Mesodermal cell (in vitro differentiated cells): ENCODE measurements around the gene IL17RD.

Experiments
- H3K27ac ChIP-seq: 2 replicates; pipeline ENCODE4 v1.7.0; 2013; ENCODE audit warnings: mild to moderate bottlenecking, low read depth, low read length, moderate library complexity; ENCODE audit not compliant: severe bottlenecking
- H3K36me3 ChIP-seq: 2 replicates; pipeline ENCODE4 v1.7.1; 2013; ENCODE audit warnings: mild to moderate bottlenecking, low read length, moderate library complexity; ENCODE audit not compliant: control insufficient read depth, insufficient read depth
- H3K4me1 ChIP-seq: one replicate; pipeline ENCODE4 v1.7.1; 2013; ENCODE audit warnings: mild to moderate bottlenecking, low read length; ENCODE audit not compliant: insufficient read depth, control insufficient read depth, poor library complexity, severe bottlenecking
- H3K4me3 ChIP-seq: 2 replicates; pipeline ENCODE4 v1.7.0; 2013; ENCODE audit warnings: low read length, control low read depth, mild to moderate bottlenecking; ENCODE audit not compliant: insufficient read depth, poor library complexity, severe bottlenecking; ENCODE audit errors: extremely low read depth
- H3K9me3 ChIP-seq: 2 replicates; pipeline ENCODE4 v1.7.1; 2013; ENCODE audit warnings: mild to moderate bottlenecking, low read length, moderate library complexity; ENCODE audit not compliant: control insufficient read depth
- WGBS, 2 experiments: methylation state at CpG; one replicate each; pipeline ENCODE4 v1.1.5; 2013; ENCODE audit warnings: missing lambda C conversion rate in 2 of 2; ENCODE audit not compliant: insufficient coverage in 2 of 2; 5-methylcytosine and 5-hydroxymethylcytosine counted together

Gene IL17RD

GRCh38 chr3:57110214-57110613 is 54.9 kb downstream of the IL17RD start:
- peaks cover 15% of the 10 kb centered on the region for H3K4me1 ChIP-seq
- peaks cover 67% of the 10 kb centered on the region for H3K36me3 ChIP-seq
- H3K9me3 ChIP-seq: no peaks in the 10 kb centered on the region
- no peak overlapping the region for H3K4me3 ChIP-seq
- H3K27ac ChIP-seq: no peak overlapping the region
- WGBS, 2 experiments: 90 to 96% methylated on average over 4 of the region's 4 CpGs

- H3K27ac ChIP-seq: no peak overlapping the region
- peaks cover 68% of the 10 kb centered on the region for H3K36me3 ChIP-seq
- no peaks in the 10 kb centered on the region for H3K9me3 ChIP-seq
- peaks cover 15% of the 10 kb centered on the region for H3K4me1 ChIP-seq
- H3K4me3 ChIP-seq: no peak overlapping the region
- 91 to 93% methylated on average over 11 to 13 of the region's 15 CpGs for WGBS, 2 experiments
Measured at GRCh38 chr3:57109437-57110199, 55.5 kb downstream of the IL17RD start.

- no peaks in the 10 kb centered on the region for H3K9me3 ChIP-seq
- peaks cover 66% of the 10 kb centered on the region for H3K36me3 ChIP-seq
- H3K4me1 ChIP-seq: peaks cover 15% of the 10 kb centered on the region
- H3K4me3 ChIP-seq: no peak overlapping the region
- no peak overlapping the region for H3K27ac ChIP-seq
- WGBS, 2 experiments: 93 to 97% methylated on average over 7 of the region's 8 CpGs
Measured at GRCh38 chr3:57108684-57109083, 56.5 kb downstream of the IL17RD start.

GRCh38 chr3:57105585-57105984 is 59.6 kb downstream of the IL17RD start:
- WGBS, 2 experiments: 95 to 96% methylated on average over 6 to 8 of the region's 9 CpGs

GRCh38 chr3:57100046-57100695 is 65.0 kb downstream of the IL17RD start:
- WGBS, 2 experiments: 33 to 44% methylated on average over 5 to 6 of the region's 7 CpGs
- Histone ChIP-seq H3K27ac (no peak overlapping the region), H3K4me3 (no peak overlapping the region), H3K4me1 (no peaks in the 10 kb centered on the region), H3K9me3 (no peaks in the 10 kb centered on the region), H3K36me3 (peaks cover 78% of the 10 kb centered on the region)

More at GRCh38 chr3:57105585-57105984, 59.6 kb downstream of the IL17RD start:
- Histone ChIP-seq H3K27ac (no peak overlapping the region), H3K9me3 (no peaks in the 10 kb centered on the region), H3K36me3 (peaks cover 78% of the 10 kb centered on the region), H3K4me3 (no peak overlapping the region), H3K4me1 (peaks cover 3% of the 10 kb centered on the region)

GRCh38 chr3:57098418-57099310 is 66.5 kb downstream of the IL17RD start:
- Histone ChIP-seq H3K9me3 (no peaks in the 10 kb centered on the region), H3K4me3 (no peak overlapping the region), H3K27ac (no peak overlapping the region), H3K4me1 (no peaks in the 10 kb centered on the region), H3K36me3 (peaks cover 78% of the 10 kb centered on the region)
- WGBS, 2 experiments: 86 to 100% methylated on average over 1 to 3 of the region's 6 CpGs

GRCh38 chr3:57097536-57097935 is 67.6 kb downstream of the IL17RD start:
- H3K4me1 ChIP-seq: no peaks in the 10 kb centered on the region
- H3K9me3 ChIP-seq: no peaks in the 10 kb centered on the region
- no peak overlapping the region for H3K4me3 ChIP-seq
- H3K36me3 ChIP-seq: peaks cover 78% of the 10 kb centered on the region
- 97 to 98% methylated on average over 17 to 23 of the region's 23 CpGs for WGBS, 2 experiments
- H3K27ac ChIP-seq: no peak overlapping the region

GRCh38 chr3:57095363-57095762 is 69.8 kb downstream of the IL17RD start:
- WGBS, 2 experiments: 96 to 100% methylated on average over 4 of the region's 5 CpGs
- peaks cover 62% of the 10 kb centered on the region for H3K36me3 ChIP-seq

GRCh38 chr3:57094575-57094974 is 70.6 kb downstream of the IL17RD start:
- Histone ChIP-seq H3K27ac (peak overlapping the region; percentile 10), H3K4me1 (no peaks in the 10 kb centered on the region), H3K9me3 (no peaks in the 10 kb centered on the region), H3K36me3 (peaks cover 62% of the 10 kb centered on the region), H3K4me3 (no peak overlapping the region)
- 93 to 95% methylated on average over 3 of the region's 4 CpGs for WGBS, 2 experiments

More at GRCh38 chr3:57095363-57095762, 69.8 kb downstream of the IL17RD start:
- H3K27ac ChIP-seq: no peak overlapping the region
- H3K4me1 ChIP-seq: no peaks in the 10 kb centered on the region
- H3K4me3 ChIP-seq: no peak overlapping the region
- no peaks in the 10 kb centered on the region for H3K9me3 ChIP-seq

GRCh38 chr3:57093971-57094535 is 71.1 kb downstream of the IL17RD start:
- Histone ChIP-seq H3K4me3 (no peak overlapping the region), H3K36me3 (peaks cover 62% of the 10 kb centered on the region), H3K27ac (no peak overlapping the region), H3K4me1 (no peaks in the 10 kb centered on the region), H3K9me3 (no peaks in the 10 kb centered on the region)
- 87 to 96% methylated on average over 3 to 4 of the region's 6 CpGs for WGBS, 2 experiments
